ENCODE data around the gene SUMF2.

- no peak for TF ChIP-seq CTCF (IDR thresholded peaks at IDR 0.05)
- TF ChIP-seq POLR2A (IDR thresholded peaks at IDR 0.05), result no peak
Observed at GRCh38 chr7:56030340-56030739, 33.7 kb upstream of the SUMF2 start.
